Colonic mucosa (tissue), 4 donors: ENCODE results near the gene TBPL1. TPM values are rescaled to one million over a fixed set of nuclear protein-coding genes. Genes with fewer than 3 reads are reported as not detected.

Experiments
- DNase-seq: peaks from one replicate; pipeline ENCODE4 v3.0.0-alpha.2; 2020
- H3K27ac ChIP-seq: fragments of 200-600 bp; one replicate; pipeline ENCODE4 v1.8.0; 2021
- H3K27me3 ChIP-seq: fragments of 200-600 bp; one replicate; pipeline ENCODE4 v1.8.0; 2021
- H3K36me3 ChIP-seq: fragments of 200-600 bp; one replicate; pipeline ENCODE4 v1.8.0; 2021
- H3K4me1 ChIP-seq: fragments of 200-600 bp; one replicate; pipeline ENCODE4 v1.8.0; 2021; ENCODE audit warnings: mild to moderate bottlenecking
- H3K4me3 ChIP-seq: fragments of 200-600 bp; one replicate; pipeline ENCODE4 v1.8.0; 2021
- H3K9ac ChIP-seq, 2 donors: one replicate each; pipeline ENCODE4 v1.7.0; 2013; ENCODE audit warnings: control low read depth in 2 of 2, low read depth in 2 of 2, low read length in 2 of 2
- H3K9me3 ChIP-seq: fragments of 200-600 bp; one replicate; pipeline ENCODE4 v1.8.0; 2021
- CTCF ChIP-seq: fragments of 200-600 bp; IDR thresholded peaks from one replicate; pipeline ENCODE4 v1.8.0; 2022; ENCODE audit warnings: antibody characterized with exemption, mild to moderate bottlenecking
- intact Hi-C: fragments of 100-400 bp; cut with DNase I; formaldehyde crosslinking; loops from one replicate; pipeline ENCODE4 v1.14.1; 2022
- total RNA-seq, 2 donors: library from RNA; stranded (reverse); fragmentation: NEBNext Ultra II Directional in 1 of 2; extraction: Animal tissue kit (Norgen Biotek cat#: 25700) in 1 of 2; gene quantifications; one replicate each; pipeline ENCODE4 v1.2.1, GENCODE V29; 2021
- donor health status: healthy.
- donor health status: DM: no; HTN: no; CAD: no.
- donor health status: DM: no; HTN: no; CAD: no.

Gene TBPL1
- total RNA-seq, 2 donors from 2014 or later = 28.1 to 29.0 TPM

- Histone ChIP-seq H3K4me3 (no peak overlapping the region), H3K4me1 (no peaks in the 10 kb centered on the region), H3K36me3 (no peaks in the 10 kb centered on the region), H3K9me3 (no peaks in the 10 kb centered on the region), H3K9ac (no peak overlapping the region), H3K27me3 (no peaks in the 10 kb centered on the region), H3K27ac (no peak overlapping the region)
- intact Hi-C loops = no loop called here
- DNase-seq = no peak
- TF ChIP-seq CTCF = no peak
These were observed 6.8 kb downstream of the TBPL1 start for GRCh38 chr6:133959667-133960368.

DNA sequence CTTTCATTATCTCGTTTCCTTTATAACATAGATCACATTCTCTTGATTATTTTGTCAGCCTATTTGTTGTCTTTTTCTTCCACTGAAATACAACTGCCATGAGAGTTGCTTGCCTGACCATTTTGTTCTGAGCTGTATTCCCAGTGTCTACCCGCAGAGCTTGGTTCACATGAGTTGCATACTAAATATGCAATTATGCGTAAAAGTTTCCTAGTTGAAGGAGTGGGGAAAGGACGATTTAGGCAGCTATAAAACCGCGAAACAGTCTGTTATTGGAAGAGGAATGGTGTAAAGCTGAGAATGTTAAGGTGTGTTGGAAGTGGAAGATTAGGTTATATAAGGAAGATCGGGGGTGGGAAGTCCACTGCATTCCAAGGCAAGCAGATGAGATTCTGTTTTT, 8.8 kb downstream of the TBPL1 start:
- H3K4me3 ChIP-seq = no peak overlapping the region
- intact Hi-C loops = no loop called here
- H3K27ac ChIP-seq = no peak overlapping the region
- no peaks in the 10 kb centered on the region for H3K36me3 ChIP-seq
- H3K9me3 ChIP-seq = no peaks in the 10 kb centered on the region
- H3K9ac ChIP-seq = no peak overlapping the region
- H3K27me3 ChIP-seq = no peaks in the 10 kb centered on the region
- no peak for DNase-seq
- H3K4me1 ChIP-seq = peaks cover 3% of the 10 kb centered on the region
- no peak for TF ChIP-seq CTCF

DNA sequence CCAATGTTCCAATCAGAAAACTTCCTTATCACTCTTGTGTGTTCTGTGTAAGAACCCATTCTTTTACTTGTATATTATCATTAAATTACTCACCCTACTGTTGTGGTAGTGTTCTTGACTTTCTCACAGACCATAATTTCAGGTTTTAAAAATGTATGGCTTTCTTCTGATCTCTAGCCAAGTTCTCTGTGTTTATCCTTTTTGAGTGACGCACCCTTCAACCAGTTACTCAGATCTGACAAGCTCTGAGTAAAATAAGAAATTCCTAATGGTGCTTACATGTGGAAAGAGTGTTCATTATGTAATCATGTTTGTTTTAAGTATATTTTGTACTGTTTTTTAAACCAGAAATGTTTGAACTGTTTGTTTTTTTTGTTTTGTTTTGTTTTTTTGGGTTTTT, 11.0 kb downstream of the TBPL1 start:
- Histone ChIP-seq H3K9me3 (no peaks in the 10 kb centered on the region), H3K36me3 (no peaks in the 10 kb centered on the region), H3K27me3 (no peaks in the 10 kb centered on the region), H3K9ac (no peak overlapping the region), H3K4me3 (no peak overlapping the region), H3K4me1 (peaks cover 3% of the 10 kb centered on the region), H3K27ac (peak overlapping the region; percentile 15)
- TF ChIP-seq CTCF = no peak
- intact Hi-C loops = no loop called here
- DNase-seq = no peak

DNA sequence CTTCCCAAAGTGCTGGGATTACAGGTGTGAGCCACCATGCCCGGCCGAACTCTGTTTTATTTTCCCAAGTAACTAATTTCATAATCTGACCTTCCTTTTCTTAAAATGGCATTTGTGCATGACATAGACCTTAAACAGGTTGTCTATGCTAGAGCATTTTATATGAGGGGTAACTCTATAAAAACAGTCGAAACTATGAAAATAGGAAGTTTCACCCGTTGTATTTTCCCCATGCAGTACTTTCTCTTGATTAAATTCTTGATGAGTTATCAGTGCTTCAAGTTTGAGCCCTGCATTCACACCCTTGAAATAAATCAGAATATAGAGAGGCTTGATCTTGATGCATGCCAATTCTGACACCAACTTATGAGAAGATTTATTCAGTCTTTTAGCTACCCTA, 11.7 kb downstream of the TBPL1 start:
- peaks cover 3% of the 10 kb centered on the region for H3K4me1 ChIP-seq
- DNase-seq = no peak

DNA sequence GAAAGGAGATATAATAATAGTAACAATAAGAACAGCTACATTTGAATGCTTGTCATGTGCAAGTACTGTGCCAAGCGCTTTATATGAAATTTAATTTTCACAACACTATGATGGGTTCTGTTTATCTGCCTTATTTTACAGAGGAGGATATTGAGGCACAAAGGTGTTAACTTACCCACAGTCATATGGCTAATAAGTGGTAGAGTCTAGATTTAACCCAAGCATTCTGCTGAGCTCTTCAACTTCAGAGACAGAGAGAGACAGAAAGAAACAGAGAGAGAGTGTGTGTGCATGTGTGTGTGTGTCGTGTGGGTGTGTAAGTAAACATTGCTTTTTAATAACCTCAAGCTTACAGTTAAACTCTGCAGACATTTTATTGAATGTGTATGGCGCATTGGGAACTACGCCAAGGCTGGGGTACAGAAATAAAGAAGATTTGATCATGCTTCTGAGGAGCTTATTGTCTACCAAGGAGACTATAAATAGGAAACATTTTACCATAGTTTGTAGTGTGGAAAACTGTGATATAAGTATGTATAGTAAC, 12.9 kb downstream of the TBPL1 start:
- no peaks in the 10 kb centered on the region for H3K9me3 ChIP-seq
- no peak overlapping the region for H3K4me3 ChIP-seq
- H3K27ac ChIP-seq = peak overlapping the region; percentile 10
- no peak for TF ChIP-seq CTCF
- peaks cover 3% of the 10 kb centered on the region for H3K4me1 ChIP-seq
- H3K27me3 ChIP-seq = no peaks in the 10 kb centered on the region
- DNase-seq = peak; percentile 55
- intact Hi-C loops = no loop called here
- H3K36me3 ChIP-seq = no peaks in the 10 kb centered on the region
- H3K9ac ChIP-seq = peak overlapping the region in 1 of 2 donors; percentile 38

More for the DNA sequence above, 11.7 kb downstream of the TBPL1 start:
- H3K27me3 ChIP-seq = no peaks in the 10 kb centered on the region
- H3K9ac ChIP-seq = no peak overlapping the region
- intact Hi-C loops = no loop called here
- TF ChIP-seq CTCF = no peak
- H3K4me3 ChIP-seq = no peak overlapping the region
- no peaks in the 10 kb centered on the region for H3K36me3 ChIP-seq
- H3K9me3 ChIP-seq = no peaks in the 10 kb centered on the region
- H3K27ac ChIP-seq = no peak overlapping the region
